ENCODE measurements around the gene EPO. TPM values are rescaled to one million over a fixed set of nuclear protein-coding genes. Genes with fewer than 3 reads are reported as not detected.
"Not testable (repeated sequence)": the region's sequence is repeated elsewhere in the genome, so short reads cannot be mapped to it uniquely, and the experiment has no call there.

EPO gene
- polyA plus RNA-seq, 10 donors = 0.10 TPM; not detected in 9

- DNase-seq = peak in 2 of 3 donors; percentile 69 to 89
These were observed 14.9 kb upstream of the EPO start for GRCh38 chr7:100705320-100705752.

DNA sequence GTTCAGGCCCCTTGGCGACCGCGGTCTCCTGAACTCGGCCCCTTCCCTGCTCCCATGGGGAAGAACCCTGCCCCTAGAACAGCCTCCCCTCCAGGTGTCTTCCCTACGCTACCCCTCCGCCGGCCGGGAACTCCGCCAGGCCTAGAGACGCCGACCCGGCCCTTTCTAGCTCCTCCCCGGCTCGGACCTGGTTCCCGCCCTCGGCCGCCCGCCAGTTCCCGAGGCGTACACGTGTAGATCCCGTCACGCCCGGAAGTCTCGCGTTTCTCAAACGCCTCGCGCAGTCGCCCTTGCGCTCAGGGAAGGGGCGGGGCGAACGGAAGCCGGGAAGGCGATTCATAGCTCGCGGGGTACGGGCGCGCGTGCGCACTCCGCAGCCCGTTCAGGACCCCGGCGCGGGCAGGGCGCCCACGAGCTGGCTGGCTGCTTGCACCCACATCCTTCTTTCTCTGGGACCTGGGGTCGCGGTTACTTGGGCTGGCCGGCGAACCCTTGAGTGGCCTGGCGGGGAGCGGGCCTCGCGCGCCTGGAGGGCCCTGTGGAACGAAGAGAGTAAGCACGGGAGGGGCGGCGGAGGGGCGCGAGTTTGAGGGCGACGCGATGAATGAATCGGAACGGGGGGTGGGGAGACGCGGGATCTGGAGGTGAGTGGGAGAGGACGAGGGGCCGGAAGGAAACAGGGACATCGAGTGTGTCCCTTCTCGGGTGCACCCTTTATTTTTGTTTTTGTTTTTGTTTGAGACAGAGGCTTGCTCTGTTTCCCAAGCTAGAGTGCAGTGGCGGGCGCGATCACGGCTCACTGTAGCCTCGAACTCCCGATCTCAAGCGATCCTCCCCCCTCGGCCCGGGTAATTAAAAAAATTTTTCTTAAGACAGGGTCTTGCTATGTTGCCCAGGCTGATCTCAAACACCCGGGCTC is 14.3 kb upstream of the EPO start, which contains the start of gene POP7:
POP7 (plus strand) TSS at position 369 of the 919 bp plus-strand sequence. CDS start 710 bp downstream, outside the sequence.
- DNase-seq = peak; percentile 99 to 100 (median 99)

GRCh38 chr7:100706672-100707311 is 13.5 kb upstream of the EPO start:
- DNase-seq = no peak

DNA sequence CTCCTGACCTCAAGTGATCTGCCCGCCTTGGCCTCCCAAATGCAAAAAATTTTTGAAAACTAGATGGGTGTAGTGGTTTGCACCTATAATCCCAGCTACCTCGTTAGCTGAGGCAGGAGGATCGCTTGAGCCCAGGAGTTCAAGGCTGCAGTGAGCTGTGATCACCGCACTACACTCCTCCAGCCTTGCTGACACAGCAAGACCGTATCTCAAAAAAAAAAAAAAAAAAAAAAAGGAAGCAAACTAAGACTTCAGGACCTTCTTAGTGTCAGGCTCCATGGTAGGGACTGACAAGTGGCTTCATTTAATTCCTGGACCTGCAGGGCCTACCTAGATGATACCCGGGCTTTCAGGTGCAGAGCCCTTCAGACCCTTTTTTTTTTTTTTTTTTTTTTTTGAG is 11.9 kb upstream of the EPO start:
- no peak for DNase-seq

- no peak for DNase-seq
These were observed 9.8 kb upstream of the EPO start for GRCh38 chr7:100710452-100710851.

DNA sequence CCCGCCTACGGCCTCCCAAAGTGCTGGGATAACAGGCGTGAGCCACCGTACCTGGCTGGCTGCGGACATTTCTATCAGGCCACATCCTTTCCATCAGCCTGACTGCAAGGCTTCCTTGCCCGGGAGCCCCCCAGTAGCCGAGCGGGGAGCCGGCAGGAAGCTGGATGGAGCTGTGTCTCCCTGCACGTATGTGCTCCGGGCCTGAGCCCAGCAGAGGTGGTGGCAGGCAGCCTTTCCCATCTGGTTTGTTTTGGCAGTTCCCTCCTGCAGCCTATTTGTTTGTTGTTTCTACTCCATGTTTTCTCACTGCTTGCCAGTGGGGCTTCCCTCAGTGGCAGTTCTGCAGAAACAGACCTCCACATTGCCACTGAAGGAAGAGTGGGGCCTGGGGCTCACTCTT is 8.9 kb upstream of the EPO start:
- peak in 1 of 3 donors; percentile 38 for DNase-seq

DNA sequence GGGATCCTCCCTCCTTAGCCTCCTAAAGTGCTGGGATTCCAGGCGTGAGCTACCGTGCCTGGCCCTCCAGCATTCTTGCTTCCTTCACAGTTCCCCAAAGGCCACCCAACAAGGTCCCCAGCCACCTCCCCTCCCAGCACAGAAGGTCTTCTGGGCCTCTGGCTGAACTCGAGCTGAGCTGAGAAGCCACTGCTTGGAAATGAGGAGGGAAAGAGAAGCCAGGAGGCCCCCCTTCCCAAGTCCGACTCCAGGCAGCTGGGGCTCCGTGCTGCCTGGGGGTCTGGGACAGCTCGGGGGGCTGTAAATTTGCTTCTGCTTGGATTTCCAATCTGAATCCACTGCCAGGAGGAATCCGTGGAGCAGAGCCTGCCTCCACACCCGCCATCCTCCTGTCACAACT is 5.5 kb upstream of the EPO start:
- peak in 1 of 3 donors; percentile 49 for DNase-seq

DNA sequence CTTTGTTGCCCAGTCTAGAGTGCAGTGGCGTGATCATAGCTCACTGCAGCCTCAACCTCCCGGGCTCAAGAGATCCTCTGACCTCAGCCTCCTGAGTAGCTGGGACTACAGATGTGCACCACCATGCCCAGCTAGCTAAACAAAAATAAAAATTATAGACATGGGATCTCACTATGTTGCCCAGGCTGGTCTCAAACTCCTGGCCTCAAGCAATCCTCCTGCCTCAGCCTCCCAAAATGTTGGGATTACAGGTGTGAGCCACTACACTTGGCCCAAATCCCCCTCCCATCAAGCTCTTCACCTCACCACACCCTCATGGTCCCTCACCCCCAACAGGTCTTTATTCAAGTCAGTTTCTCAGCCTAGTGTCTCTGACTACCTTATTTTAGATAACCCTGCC is 3.2 kb upstream of the EPO start:
- not testable (repeated sequence) for DNase-seq

- no peak for DNase-seq
These were observed 567 bp upstream of the EPO start for GRCh38 chr7:100719523-100720278.

DNA sequence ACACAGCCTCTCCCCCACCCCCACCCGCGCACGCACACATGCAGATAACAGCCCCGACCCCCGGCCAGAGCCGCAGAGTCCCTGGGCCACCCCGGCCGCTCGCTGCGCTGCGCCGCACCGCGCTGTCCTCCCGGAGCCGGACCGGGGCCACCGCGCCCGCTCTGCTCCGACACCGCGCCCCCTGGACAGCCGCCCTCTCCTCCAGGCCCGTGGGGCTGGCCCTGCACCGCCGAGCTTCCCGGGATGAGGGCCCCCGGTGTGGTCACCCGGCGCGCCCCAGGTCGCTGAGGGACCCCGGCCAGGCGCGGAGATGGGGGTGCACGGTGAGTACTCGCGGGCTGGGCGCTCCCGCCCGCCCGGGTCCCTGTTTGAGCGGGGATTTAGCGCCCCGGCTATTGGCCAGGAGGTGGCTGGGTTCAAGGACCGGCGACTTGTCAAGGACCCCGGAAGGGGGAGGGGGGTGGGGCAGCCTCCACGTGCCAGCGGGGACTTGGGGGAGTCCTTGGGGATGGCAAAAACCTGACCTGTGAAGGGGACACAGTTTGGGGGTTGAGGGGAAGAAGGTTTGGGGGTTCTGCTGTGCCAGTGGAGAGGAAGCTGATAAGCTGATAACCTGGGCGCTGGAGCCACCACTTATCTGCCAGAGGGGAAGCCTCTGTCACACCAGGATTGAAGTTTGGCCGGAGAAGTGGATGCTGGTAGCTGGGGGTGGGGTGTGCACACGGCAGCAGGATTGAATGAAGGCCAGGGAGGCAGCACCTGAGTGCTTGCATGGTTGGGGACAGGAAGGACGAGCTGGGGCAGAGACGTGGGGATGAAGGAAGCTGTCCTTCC is 620 bp downstream of the EPO start:
- DNase-seq = no peak

DNA sequence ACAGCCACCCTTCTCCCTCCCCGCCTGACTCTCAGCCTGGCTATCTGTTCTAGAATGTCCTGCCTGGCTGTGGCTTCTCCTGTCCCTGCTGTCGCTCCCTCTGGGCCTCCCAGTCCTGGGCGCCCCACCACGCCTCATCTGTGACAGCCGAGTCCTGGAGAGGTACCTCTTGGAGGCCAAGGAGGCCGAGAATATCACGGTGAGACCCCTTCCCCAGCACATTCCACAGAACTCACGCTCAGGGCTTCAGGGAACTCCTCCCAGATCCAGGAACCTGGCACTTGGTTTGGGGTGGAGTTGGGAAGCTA is 1.2 kb downstream of the EPO start:
- DNase-seq = no peak

- DNase-seq = no peak
These were observed 2.4 kb downstream of the EPO start for GRCh38 chr7:100722480-100723212.

DNA sequence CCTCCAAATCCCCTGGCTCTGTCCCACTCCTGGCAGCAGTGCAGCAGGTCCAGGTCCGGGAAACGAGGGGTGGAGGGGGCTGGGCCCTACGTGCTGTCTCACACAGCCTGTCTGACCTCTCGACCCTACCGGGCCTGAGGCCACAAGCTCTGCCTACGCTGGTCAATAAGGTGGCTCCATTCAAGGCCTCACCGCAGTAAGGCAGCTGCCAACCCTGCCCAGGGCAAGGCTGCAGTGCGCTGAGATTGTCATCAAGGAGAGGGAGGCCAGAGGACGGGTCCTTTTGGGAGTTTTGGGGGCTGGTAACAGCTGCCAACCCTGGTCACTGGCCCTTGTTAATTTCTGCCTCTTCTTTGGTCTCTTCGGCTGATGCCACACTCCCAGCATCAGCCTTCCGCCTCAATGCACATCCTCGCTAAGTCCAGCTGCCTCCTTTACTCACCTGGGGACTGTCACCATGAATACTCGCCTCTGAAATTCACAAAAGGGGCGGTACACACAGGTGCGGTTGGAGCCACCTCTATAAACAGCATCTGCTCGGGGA is 3.5 kb downstream of the EPO start:
- DNase-seq = no peak

GRCh38 chr7:100724364-100724763 is 4.1 kb downstream of the EPO start:
- not testable (repeated sequence) for DNase-seq

- DNase-seq = peak; percentile 77 to 85 (median 81)
These were observed 6.9 kb downstream of the EPO start for GRCh38 chr7:100726996-100727761.

GRCh38 chr7:100728196-100728595 is 7.9 kb downstream of the EPO start:
- no peak for DNase-seq

DNA sequence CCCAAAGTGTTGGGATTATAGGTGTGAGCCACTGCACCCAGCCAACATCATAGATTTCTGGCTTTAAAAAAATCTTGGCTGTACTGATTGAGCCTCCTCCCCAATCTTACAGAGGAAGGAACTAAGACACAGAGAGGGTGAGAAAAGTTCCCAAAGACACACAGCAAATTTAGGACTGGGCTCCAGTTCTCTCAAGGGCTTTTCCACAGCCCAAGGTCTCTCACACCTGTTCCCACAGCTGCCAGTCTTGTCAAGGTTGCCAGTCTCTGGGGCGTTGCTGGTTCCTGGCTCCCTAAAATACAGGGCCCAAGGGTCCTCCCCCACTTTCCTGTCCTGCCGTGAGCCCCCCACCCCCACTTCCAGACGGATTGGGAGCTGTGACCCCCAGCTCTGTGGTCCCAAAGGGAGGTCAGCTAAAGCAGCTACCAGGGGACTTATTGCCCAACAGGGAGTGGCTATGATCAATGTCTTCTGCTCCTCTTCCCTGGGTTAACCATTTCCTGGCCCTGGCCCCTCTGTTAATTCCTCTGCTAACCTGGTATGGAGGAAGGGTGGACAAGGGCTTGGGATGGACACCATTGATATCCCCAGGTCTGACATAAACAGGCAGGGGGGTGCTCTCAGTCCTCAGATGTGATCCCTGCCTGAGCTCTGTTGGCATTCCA is 10.0 kb downstream of the EPO start:
- DNase-seq = no peak

DNA sequence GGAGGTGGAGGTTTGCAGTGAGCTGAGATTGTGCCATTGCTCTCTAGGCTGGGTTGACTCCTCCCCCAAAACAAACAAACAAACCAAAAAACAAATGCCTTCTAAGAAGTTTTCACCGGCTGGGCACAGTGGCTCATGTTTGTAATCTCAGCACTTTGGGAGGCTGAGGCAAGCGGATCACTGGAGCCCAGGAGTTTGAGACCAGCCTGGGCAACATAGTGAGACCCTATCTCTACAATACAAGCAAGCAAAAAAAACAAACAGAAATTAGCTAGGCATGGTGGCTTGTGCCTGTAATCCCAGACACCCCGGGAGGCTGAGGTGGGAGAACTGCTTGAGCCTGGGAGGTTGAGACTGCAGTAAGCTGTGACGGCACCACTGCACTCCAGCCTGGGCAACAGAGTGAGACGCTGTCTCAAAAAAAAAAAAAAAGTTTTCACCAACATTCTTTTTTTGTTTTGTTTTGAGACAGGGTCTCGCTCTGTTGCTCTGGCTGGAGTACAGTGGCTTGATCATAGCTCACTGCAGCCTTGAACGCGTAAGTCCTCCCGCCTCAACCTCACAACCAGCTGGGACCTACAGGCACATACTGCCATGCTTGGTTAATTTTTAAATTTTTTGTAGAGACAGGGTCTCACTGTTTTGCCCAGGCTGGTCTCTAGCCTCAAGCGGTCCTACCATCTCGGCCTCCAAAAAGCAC is 11.8 kb downstream of the EPO start:
- DNase-seq = no peak

Data from muscle of back (tissue), 11 donors.